Transverse colon (tissue), 4 donors: Measurements from ENCODE around the gene MPPED2. TPM values are rescaled to one million over a fixed set of nuclear protein-coding genes. Genes with fewer than 3 reads are reported as not detected.

Source experiments
- DNase-seq: peaks from one replicate; pipeline ENCODE4 v3.0.0-alpha.2; 2019
- H3K27ac ChIP-seq, 4 donors: fragments of 200-600 bp; sonication (generic); 2 replicates each; pipeline ENCODE4 v1.5.1; 2016 to 2018; ENCODE audit warnings: inconsistent platforms in 4 of 4
- H3K27me3 ChIP-seq: fragments of 200-600 bp; sonication (generic); 2 replicates; pipeline ENCODE4 v1.5.1; 2017; ENCODE audit warnings: inconsistent platforms
- H3K36me3 ChIP-seq, 4 donors: fragments of 200-600 bp; sonication (generic); 2 replicates each; pipeline ENCODE4 v1.5.1; 2017 to 2019; ENCODE audit warnings: inconsistent platforms in 4 of 4
- H3K4me1 ChIP-seq, 4 donors: fragments of 200-600 bp; sonication (generic); 2 replicates each; pipeline ENCODE4 v1.5.1; 2017 to 2020; ENCODE audit warnings: inconsistent platforms in 4 of 4
- H3K4me3 ChIP-seq, 4 donors: fragments of 200-600 bp; sonication (generic); 1 replicate in 1 of 4; 2 replicates in 3 of 4; pipeline versions ENCODE4 v1.5.1 to v1.6.1; 2017 to 2019; ENCODE audit warnings: inconsistent platforms in 4 of 4
- H3K9me3 ChIP-seq, 2 donors: fragments of 200-600 bp; sonication (generic); 2 replicates each; pipeline ENCODE4 v1.5.1; 2017 to 2019; ENCODE audit warnings: inconsistent platforms in 2 of 2
- EP300 ChIP-seq: sonication (generic); formaldehyde crosslinking; IDR thresholded peaks from one replicate; pipeline ENCODE4 v1.6.1; 2017; ENCODE audit warnings: antibody characterized with exemption, low read depth
- POLR2A ChIP-seq: fragments of 450-650 bp; IDR thresholded peaks from one replicate; pipeline ENCODE4 v1.6.1; 2016; ENCODE audit warnings: antibody characterized with exemption, mild to moderate bottlenecking, moderate library complexity
- POLR2AphosphoS5 ChIP-seq, 3 donors: sonication (generic); formaldehyde crosslinking; IDR thresholded peaks; one replicate each; pipeline ENCODE4 v1.6.1; 2016; ENCODE audit warnings: antibody characterized with exemption in 3 of 3
- WGBS, 2 donors: methylation state at CpG; one replicate each; pipeline ENCODE4 v1.1.5; 2018; ENCODE audit warnings: low coverage in 1 of 2; 5-methylcytosine and 5-hydroxymethylcytosine counted together
- in situ Hi-C, 4 donors: fragments of 200-750 bp; cut with MboI; loops; one replicate each; pipeline versions ENCODE4 v1.15.0 to v1.15.1; 2017; ENCODE audit warnings: low sequenced_read_pairs in 3 of 4, low pct_ligation_motif_present in 1 of 4, low pct_unique_long_range_greater_than_20kb in 1 of 4
- intact Hi-C: fragments of 100-400 bp; cut with DNase I; formaldehyde crosslinking; loops from one replicate; pipeline ENCODE4 v1.15.1; 2023; ENCODE audit warnings: low total_unique reads
- total RNA-seq, 4 donors: library from RNA; depleted of rRNA; stranded (reverse); fragments of >200 nt; gene quantifications; one replicate each; pipeline ENCODE4 v1.1.0, GENCODE V29; 2016
- TF ChIP-seq, protein P1 (sequence below), 5 experiments: fragments of 200-600 bp in 3 of 5; fragments of 450-650 bp in 2 of 5; sonication (generic) in 3 of 5; IDR thresholded peaks; 1 replicate in 2 of 5; 2 replicates in 3 of 5; pipeline ENCODE4 v1.5.1; 2016 to 2017; ENCODE audit warnings: antibody characterized with exemption in 5 of 5, inconsistent platforms in 3 of 5, mild to moderate bottlenecking in 2 of 5, moderate library complexity in 1 of 5

The MPPED2 gene
- total RNA-seq, 4 donors from 2014 or later = 1.4 to 1.6 TPM; not detected in 2

DNA sequence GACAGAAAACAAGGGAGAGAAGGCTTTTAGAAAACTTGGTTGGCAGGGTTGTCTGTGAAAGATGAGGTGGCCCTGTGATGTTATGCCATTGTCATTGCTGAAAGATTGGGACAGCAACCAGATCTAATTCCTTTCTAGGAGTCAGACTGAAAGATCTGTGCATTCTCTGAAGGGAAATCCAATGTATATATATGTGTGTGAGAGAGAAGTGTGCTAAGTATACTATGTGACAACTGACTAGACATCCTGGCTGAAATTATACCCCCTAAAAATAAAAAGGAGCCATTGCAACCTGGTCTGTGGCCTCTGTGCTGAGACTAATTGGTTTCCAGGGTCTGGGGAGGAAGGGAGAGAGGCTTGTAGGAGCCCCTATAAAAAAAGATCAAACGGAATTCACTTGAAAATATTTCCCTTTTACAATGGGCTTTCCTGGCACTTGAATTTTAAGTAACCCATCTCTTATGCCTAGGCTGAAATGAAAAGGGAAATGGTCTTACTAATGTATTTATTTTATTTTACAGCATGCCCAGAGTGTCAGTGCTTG lies 1.2 kb upstream of the MPPED2 start:
- peaks cover 54% of the 10 kb centered on the region for H3K27me3 ChIP-seq
- H3K27ac ChIP-seq = peak overlapping the region in 1 of 4 donors; percentile 89
- DNase-seq = no peak
- in situ Hi-C loops = no loop called here
- H3K4me3 ChIP-seq = no peak overlapping the region
- intact Hi-C loops = no loop called here
- H3K9me3 ChIP-seq = no peaks in the 10 kb centered on the region
- peaks cover 0 to 26% (median 13%) of the 10 kb centered on the region in 4 donors for H3K4me1 ChIP-seq
- H3K36me3 ChIP-seq = no peaks in the 10 kb centered on the region
- TF ChIP-seq, protein P1, sequence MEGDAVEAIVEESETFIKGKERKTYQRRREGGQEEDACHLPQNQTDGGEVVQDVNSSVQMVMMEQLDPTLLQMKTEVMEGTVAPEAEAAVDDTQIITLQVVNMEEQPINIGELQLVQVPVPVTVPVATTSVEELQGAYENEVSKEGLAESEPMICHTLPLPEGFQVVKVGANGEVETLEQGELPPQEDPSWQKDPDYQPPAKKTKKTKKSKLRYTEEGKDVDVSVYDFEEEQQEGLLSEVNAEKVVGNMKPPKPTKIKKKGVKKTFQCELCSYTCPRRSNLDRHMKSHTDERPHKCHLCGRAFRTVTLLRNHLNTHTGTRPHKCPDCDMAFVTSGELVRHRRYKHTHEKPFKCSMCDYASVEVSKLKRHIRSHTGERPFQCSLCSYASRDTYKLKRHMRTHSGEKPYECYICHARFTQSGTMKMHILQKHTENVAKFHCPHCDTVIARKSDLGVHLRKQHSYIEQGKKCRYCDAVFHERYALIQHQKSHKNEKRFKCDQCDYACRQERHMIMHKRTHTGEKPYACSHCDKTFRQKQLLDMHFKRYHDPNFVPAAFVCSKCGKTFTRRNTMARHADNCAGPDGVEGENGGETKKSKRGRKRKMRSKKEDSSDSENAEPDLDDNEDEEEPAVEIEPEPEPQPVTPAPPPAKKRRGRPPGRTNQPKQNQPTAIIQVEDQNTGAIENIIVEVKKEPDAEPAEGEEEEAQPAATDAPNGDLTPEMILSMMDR (IDR thresholded peaks at IDR 0.05) = no peak
- TF ChIP-seq POLR2AphosphoS5 (IDR thresholded peaks at IDR 0.05) (no peak), POLR2A (no peak), EP300 (no peak)
- WGBS, 2 donors = 17 to 39% methylated on average over 1 of the region's 1 CpG

DNA sequence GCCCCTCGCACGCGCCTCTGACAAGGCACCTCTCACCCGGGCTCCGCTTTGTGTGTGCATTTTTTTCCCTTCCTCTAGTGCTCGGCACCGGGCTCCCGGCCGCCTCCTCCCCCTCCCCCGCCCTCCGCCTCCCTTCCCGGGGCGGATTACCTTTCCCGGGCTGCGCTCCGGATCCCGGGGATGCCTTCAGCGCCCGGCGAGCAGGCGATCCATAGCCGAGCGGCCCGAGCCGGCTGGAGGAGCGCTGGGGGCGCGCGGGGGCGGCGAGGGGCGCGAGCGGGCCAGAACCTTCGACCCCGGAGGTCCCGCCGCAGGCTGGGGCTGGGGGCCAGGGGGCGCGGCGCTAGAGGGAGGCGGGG lies 282 bp downstream of the MPPED2 start:
- intact Hi-C loops = no loop called here

DNA sequence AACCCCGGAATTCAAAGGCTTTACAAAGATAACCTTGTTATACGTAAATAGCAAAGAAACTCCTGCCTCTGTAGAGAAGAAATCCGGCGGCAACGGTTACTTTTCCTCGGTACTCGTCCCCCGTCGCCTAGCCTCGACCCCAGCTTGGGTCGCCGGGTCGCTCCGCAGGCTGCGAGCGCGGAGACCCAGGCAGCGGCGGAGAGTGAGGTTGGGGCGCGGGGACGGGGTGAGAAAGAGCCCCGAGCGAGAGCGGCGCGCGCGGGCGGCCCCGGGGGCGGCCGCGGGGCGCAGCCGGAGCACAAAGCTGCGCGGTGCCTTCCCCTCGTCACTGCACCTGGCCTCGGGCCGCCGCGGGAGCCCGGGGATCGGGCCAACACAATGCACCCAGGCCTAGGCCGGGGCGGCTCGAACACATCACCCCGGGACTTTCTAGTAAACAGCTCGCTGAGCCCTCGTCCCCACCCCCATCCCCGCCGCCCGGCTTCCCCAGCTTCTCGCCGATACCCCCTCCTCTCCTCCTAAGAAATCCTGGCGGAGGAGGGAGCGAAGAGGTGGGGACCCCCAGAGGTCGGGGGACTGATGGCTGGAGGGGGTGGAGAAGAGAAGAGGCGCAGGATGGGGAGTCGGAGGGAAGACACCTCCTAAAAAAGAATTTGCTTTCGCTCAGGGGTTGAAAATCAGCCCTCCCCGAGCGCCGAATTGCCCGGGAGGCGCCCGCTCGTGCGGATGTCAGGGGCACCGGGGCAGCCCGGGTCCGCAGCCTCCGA lies 845 bp downstream of the MPPED2 start:
- peak overlapping the region; percentile 30 to 81 (median 50) for H3K4me3 ChIP-seq
- in situ Hi-C loops (no loop called here), intact Hi-C loops (no loop called here)
- DNase-seq = no peak
- H3K27me3 ChIP-seq = peaks cover 57% of the 10 kb centered on the region
- H3K4me1 ChIP-seq = peaks cover 0 to 26% (median 13%) of the 10 kb centered on the region in 4 donors
- 0 to 1% methylated on average over 1 to 67 of the region's 74 CpGs for WGBS, 2 donors
- H3K27ac ChIP-seq = peak overlapping the region; percentile 71 to 89 (median 80)
- H3K9me3 ChIP-seq = no peaks in the 10 kb centered on the region
- no peaks in the 10 kb centered on the region for H3K36me3 ChIP-seq
- TF ChIP-seq EP300 (no peak), POLR2AphosphoS5 (IDR thresholded peaks at IDR 0.05) (no peak), POLR2A (no peak)
- TF ChIP-seq, protein P1 (IDR thresholded peaks at IDR 0.05) = no peak

More for the DNA sequence above, 282 bp downstream of the MPPED2 start:
- H3K9me3 ChIP-seq = no peaks in the 10 kb centered on the region
- DNase-seq = peak; percentile 9
- TF ChIP-seq POLR2AphosphoS5 (IDR thresholded peaks at IDR 0.05) (no peak), EP300 (no peak), POLR2A (no peak)
- TF ChIP-seq, protein P1 (IDR thresholded peaks at IDR 0.05) = no peak
- in situ Hi-C loops = no loop called here
- peak overlapping the region; percentile 30 to 81 (median 50) for H3K4me3 ChIP-seq
- H3K27ac ChIP-seq = peak overlapping the region; percentile 71 to 89 (median 80)
- WGBS, 2 donors = 3% methylated on average over 38 of the region's 42 CpGs; no CpG with 5 or more reads in 1 of the 2 donors
- no peaks in the 10 kb centered on the region for H3K36me3 ChIP-seq
- peaks cover 57% of the 10 kb centered on the region for H3K27me3 ChIP-seq
- peaks cover 0 to 26% (median 13%) of the 10 kb centered on the region in 4 donors for H3K4me1 ChIP-seq

DNA sequence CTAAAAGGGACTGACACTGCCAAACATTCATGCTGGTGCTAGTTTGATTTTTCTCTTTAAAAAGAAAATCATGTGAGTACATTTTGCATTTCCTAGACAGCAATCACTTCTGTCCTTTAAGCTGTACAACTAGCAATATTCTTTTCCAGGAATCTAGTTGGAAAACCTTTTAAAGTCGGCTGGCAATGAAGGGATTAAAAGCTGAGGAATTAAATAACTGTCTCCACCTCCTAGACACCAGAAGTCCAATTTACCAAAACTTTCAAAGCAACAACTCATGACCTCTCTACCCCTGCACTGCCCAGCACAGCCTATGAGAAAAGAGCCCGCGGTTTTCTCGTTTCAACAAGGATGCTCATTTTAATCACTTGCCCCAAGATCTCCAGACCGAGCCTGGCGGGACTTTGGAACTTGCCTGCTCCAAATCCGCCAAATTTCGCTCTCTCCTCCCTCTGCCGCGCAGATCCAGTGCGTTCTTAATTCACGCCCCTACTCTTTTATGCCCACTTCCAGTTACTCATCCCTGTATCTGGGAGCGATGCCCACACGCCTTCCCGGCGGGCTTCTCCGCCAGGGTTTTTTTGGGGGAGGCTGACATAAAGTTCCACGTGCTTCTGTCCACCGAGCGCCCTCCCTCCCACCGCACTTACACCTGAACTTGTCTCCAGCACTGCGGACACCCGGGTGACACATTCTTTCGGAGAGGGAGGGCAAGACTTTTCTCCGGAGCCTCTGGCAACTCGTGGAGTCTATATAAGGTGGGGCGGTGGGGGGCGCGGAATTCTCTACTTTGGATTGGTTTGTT lies 2.5 kb downstream of the MPPED2 start:
- in situ Hi-C loops = no loop called here
- WGBS, 2 donors = 52 to 58% methylated on average over 23 to 29 of the region's 29 CpGs
- intact Hi-C loops = no loop called here
- Histone ChIP-seq H3K4me3 (peak overlapping the region in 3 of 4 donors; percentile 48 to 81 (median 53)), H3K27me3 (peaks cover 57% of the 10 kb centered on the region), H3K36me3 (no peaks in the 10 kb centered on the region), H3K27ac (peak overlapping the region; percentile 29 to 89 (median 80)), H3K4me1 (peaks cover 0 to 26% (median 13%) of the 10 kb centered on the region in 4 donors), H3K9me3 (no peaks in the 10 kb centered on the region)
- TF ChIP-seq POLR2A (no peak), POLR2AphosphoS5 (IDR thresholded peaks at IDR 0.05) (peak in 1 of 3 donors; percentile 8)
- peak; percentile 9 for DNase-seq
